HG03159 (cell line): Measurements from ENCODE around the gene EPB41L1.

Source experiments
- ATAC-seq: cut with Tn5 transposase; IDR thresholded peaks from one replicate; pipeline ENCODE4 v1.9.1; 2021; ENCODE audit warnings: mild to moderate bottlenecking, moderate library complexity; ENCODE audit not compliant: unreplicated experiment

Gene EPB41L1

DNA sequence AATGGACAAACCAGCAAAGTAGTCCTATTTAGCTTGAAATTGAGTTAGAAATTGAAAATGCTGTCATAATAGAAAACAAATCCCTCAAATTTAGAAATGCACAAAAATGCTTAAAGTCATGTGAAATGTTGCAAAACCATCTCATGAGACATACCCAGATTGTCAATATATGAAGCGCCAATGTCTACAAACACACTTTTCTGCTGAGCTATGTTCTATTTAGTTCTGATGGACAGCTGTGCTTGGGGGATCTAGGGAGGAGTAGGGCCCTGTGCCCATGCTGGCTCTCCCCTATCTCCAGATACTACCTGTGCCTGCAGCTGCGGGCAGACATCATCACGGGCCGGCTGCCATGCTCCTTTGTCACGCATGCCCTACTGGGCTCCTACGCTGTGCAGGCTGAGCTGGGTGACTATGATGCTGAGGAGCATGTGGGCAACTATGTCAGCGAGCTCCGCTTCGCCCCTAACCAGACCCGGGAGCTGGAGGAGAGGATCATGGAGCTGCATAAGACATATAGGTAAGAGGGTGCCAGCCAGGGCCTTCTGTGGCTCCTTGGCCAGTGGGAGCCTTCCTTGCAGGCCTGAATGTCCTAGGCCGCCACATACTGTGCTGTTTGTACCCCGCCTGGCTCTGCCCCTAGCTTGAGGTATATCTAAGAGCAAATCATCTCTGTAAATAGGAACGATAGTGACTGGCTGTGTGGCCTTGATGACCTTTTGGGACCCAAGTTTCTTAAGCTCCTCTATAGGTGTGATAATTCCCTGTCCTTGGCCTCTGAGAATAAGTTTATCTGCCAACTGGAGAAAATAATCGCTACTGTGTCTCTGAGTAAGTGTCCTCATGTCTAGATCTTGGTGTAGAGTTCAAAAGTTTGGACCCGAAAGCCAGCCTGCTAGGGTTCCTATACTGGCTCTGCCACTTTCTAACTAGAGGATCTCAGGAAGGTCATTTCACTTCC lies 30.6 kb downstream of the EPB41L1 start:
- ATAC-seq = no peak

DNA sequence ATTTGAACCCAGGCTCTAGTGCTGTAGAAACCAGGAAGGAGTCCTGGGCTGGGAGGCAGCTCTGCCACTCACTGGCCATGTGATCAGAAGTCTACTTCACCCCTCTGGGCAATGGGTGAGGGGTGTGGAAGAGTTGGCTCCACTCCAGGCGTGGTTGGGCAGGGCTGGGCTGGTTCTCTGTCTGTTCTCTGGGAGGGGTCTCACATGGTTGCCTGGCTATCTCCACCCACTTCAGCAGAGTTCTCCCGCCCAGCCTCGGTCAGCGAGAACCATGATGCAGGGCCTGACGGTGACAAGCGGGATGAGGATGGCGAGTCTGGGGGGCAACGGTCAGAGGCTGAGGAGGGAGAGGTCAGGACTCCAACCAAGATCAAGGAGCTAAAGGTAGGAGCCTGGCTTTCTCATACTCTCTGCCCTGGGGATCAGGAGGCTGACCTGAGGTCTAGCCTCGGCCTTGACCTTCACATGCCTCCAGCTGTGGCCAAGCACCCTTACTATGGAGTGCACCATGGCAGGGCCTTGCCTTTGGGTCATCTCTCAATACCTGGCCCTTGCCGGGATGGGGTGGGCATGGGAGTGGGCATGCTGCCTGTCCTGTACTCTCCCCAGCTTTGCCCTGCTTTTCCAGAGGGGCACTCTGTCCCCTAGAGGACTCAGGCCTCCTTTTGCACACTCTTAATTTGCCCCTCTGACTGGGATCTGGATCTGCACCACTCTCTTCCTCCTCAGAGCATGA lies 39.6 kb downstream of the EPB41L1 start:
- ATAC-seq = no peak

DNA sequence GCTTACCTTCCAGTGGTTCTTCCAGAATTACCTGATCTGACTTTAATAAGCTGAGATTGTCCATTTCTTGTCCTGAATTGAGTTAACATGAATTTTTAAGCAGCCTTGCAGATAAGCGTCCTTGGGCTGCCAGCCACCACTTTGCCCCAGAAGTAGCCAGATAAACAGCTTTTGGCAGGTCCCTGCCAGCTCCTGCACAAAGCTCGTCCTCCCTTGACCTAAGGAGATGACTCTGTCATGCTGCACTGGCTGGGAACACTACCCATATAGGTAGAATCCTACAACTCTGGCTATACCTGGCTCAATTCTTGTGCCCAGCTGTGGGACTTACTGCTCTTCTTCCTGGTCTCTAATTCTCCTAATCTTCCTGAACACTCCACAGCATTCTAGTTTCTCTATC lies 42.1 kb downstream of the EPB41L1 start:
- no peak for ATAC-seq

DNA sequence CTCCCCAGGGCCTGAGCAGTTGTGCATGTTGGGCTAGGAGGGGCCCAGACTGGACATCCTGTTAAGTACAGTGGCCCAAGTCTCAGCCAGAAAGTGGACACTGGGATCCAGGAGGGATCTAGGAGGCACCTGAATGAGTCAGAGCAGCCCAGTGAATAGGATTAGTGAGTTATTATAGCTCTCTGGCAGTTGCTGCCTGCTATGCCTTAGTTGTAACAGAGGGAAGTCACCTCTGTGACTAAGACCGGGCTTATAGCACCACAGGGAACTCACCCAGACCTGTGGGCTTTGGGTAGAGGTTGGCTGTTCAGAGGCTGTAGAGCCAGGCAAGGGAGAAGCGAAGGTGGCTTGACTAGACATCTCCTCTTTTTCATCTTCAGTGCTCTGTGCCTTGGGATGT lies 42.7 kb downstream of the EPB41L1 start:
- no peak for ATAC-seq

DNA sequence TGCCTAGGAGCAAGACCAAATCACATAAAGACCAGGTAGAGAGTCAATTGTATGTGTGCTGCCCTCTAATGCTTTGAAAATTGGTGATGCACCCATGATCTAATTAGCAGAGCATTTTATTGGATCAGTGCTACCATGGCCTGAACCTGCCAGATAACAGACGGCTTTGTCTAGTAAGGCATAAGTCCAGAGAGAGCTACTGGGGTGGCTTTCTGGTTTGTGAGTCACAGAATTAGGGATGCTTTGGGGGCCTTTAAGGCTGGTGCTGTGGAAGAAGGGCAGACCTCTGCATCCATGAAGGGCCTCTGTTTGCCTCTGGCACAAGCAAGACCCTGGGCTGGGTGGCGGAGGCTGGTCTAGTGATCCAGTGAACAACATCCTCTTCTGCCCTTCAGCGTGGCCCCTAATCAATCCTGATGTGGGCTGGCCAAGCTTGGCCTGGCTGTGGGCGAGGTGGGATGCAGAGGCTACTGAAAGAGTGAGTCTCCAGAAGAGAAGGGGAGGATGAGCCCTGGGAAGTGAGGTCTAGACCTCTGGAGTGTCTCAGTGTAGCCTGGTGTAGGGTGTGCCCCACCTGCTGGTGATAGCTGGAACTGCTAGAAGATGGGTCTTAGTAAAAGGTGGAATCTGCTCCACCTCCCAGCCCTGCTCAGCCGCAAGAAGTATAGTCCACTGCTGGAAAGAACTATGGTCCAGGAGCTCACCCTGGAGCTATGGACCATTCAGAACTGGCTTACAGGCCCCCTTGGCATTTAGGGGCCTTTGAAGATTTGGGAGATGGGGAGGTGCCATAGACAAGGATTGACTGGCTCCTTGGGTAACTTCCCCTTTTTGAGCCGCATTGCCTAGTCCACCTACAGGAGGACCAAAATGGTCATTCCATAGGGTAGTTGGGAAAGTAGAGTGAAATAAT lies 45.1 kb downstream of the EPB41L1 start:
- no peak for ATAC-seq

DNA sequence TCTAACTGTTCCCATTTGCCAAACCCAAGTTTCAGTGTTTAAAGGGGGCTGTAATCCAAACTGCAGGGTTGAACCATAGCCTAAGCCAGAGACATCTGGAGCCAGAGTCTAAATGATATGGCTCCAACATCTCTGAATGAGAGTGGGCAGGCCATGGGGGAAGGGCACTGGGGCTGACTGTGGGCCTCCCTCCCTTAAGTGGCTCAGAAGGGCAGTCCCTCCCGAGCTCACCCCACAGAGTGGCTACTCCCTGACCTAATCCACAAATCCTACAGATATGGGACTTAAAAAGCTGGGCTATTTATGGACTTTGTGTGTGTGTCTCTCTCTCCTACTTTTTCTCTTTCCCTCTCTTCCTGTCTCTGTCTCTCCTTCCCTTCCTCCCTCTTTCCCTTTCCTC lies 45.9 kb downstream of the EPB41L1 start:
- ATAC-seq = no peak

DNA sequence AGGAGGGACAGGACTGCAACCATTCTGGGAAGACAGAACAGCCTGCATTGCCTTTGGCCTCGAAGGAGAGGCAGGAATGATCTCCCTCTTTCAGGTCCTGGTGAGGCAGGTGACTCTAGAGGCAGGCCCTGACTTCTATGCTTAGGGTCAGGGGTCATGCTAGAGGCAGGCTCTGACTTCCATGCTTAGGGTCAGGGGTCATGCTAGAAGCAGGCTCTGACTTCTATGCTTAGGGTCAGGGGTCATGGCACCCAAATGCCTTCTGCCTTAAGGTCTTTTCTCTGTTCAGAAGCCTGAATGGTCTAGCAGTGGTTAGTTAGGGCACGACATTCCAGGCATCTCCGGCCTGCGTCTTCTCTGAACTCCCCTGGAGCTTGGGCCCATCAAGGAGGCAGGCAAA lies 46.7 kb downstream of the EPB41L1 start:
- ATAC-seq = no peak

DNA sequence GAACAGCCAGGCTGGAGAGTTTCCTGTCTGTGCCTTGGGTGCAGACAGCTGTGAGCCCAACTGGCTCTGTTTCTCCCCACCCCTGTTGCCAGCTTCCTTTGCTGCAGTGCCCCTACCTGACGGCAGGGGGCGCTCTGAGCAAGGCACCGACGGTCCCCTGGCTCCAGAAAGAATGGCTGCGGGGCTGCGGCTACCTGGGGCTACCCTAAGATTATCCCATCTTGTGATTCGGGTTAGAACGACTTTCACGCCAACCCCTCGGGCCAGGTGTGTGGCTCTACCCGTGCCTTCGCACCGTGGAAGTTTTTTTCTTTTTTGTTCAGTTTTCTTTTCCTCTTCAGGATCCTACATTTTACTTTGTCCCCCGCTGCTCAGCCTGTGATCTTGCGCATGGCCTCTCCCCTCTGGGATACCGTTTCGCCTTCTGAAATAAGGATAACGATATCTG lies 48.4 kb downstream of the EPB41L1 start:
- no peak for ATAC-seq

DNA sequence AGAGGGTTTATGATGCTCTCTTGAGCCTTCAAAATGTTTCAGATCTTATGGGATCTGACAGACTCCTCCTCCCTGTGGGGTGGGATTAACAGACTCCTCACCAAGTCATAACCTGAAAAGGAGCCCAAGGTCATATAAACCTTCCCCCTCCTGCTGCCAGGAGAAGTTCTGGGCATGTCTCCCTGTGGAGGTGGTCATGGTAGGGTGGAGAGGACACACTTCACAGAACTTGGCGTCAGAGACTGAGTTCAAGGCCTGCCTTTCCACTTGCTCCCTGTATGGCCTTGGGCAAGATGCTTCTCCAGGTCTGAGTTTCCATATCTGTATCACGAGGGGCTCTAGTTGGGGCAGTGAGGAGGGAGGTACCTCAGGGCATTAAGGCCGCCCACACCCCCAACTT lies 49.3 kb downstream of the EPB41L1 start:
- no peak for ATAC-seq

DNA sequence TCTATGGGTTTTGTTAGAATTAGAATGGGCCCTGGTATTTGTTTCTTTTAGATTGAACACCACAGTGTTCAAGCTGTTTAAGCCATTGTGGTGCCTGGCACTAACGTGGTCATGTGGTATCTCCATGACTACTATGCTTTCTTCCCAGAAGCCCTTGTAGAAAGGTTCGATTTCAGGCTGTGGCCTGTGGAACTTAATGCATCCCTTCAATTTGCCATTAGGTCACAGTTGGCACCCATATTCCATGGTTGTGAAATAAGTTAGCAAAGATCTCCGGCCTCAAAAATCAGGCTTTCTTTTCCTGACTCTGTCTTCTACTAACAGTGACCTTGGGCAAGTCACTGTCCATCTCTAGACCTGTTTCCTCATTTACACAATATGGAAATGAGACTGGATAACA lies 50.5 kb downstream of the EPB41L1 start:
- ATAC-seq = no peak

DNA sequence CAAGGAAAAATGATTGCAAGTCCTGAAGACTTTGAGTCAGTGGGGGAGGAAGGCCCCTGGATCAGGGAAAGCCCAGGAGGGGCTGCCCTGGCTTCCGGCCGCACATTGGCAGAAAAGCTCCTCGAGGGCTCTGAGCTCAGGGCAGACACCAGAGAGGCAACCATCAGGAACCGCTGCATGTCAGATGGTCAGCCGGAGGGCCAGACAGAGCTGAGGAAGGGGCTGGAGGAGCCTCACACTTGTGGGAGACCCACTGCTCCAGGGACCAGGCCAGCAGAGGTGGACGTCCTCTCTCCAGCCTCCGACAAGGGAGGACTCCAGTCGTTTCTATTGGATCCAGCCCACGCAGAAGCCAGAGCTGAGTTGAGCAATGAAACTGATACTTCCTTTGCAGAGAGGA lies 51.5 kb downstream of the EPB41L1 start:
- no peak for ATAC-seq

DNA sequence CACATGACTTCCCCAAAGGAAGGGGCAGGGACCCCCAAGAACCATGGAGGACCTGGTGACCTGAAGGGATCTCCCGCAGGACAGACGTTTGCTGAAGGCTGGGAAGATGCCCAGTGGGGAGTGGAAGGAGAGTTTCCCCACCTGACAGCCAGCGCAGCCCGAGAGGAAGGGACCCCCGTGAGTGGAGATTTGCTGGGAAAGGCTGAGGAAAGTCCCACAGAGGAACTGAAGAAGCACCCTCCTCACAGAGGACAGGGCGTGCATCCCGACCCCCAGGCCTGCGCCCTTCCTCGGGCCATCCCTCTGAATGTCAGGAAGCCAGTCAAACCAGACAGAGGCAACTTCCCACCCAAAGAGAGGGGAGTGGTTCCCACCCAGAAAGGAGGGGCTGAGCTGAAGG lies 52.1 kb downstream of the EPB41L1 start:
- no peak for ATAC-seq

DNA sequence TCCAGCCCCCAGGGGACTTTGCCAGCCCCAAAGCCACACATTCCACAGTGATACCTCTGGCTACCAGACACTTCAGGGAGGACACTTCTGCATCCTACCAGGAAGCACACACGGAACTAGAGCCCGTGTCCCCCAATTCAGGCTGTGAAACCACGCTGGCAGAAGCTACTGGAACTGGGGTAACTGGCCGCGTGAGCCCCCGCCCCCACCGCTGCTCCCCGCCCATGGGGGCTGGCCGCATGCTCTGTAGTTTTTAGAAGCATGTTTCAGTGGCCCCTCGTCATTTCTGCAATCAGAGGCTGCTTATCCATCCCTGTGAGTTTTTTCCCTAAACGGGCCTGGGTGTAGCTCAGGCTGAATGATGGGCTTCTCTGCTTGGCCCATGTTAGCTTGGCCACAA lies 53.1 kb downstream of the EPB41L1 start:
- ATAC-seq = no peak

DNA sequence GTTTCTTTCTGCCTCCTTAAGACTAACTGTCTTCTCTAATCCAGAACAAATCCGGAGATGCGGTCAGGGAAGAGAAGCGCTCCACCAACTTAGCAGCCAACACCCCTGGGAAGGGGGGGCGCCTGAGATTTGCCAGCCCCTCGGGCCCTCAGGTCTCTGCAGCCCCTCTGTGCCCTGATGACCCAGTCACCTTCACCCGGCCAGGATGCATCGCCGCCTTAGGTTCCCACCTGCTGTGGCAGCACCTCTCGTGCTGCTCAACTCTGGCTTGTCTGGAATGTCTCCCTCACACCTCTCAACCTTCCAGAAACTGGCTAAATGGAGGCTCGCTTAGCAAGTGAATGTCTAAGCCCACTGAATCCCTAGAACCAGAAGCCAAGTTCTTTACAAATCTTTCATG lies 53.7 kb downstream of the EPB41L1 start:
- no peak for ATAC-seq

DNA sequence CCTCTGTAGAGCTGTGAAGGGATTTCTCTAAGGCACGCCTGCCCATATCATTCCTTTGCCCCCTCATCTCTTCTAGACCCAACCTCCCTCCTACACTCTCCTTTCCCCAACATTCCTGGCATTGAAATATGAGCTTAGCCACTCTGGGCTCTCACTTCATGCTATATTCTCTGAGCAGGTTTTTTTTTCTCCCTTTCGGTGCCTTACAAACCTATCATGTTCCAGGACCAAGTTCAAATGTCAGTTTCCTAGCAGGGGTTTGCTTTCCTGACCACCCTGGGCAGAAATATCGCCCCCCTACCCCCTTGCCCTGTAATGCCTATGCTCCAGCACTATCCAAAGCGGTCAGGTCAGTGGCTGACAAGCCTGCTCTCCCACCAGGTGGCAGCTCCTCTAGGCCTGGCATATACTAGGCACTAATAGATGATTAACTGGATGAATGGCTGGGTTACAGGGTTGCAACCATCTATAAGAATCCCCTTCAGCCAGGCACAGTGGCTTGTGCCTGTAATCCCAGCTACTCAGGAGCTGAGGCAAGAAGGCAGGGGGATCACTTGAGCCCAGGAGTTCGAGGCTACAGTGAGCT lies 56.0 kb downstream of the EPB41L1 start:
- ATAC-seq = no peak

DNA sequence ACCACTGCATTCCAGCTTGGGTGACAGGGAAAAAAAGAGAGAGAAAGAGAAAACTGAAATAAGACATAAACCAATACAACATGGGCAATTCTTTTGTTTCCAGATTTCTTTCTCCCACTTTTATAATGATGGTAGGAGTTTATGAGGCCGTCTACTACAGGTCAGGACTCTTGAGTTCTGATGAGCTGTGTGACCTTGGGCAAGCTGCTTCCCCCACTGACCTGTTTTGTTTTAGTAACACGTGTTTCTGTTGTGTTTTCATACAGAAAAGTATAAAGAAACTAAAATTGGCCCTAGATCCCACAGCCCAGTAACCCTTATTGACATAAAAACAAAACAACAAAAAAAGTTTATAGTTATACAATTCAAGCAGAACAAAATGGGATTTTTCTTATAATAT lies 58.8 kb downstream of the EPB41L1 start:
- ATAC-seq = no peak

DNA sequence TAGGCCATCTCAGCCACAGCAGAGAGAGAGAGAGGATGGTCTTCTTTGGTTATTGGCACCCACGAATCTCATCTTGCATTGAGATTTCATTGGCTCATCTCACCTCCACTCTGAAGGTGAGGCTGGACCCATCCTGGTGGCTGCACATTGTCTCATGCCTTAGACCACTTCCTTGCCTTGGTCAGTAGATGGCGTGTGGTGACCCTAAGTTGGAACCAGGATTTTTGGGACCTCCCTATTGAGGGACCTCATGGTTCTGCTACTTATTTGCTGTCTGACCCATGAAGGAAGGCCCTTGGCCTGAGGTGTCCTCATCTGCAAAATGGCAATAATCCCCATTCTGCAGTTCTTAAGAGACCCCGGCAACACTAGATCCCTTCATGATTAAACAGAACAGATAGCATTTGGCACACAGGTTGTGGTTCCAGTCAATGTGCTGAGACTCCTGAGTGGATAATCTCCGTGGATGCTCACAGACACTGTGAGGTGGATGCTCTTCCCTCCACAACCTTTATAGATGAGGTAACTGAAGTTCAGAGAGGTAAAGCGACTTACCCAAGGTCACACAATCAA lies 60.2 kb downstream of the EPB41L1 start:
- no peak for ATAC-seq

DNA sequence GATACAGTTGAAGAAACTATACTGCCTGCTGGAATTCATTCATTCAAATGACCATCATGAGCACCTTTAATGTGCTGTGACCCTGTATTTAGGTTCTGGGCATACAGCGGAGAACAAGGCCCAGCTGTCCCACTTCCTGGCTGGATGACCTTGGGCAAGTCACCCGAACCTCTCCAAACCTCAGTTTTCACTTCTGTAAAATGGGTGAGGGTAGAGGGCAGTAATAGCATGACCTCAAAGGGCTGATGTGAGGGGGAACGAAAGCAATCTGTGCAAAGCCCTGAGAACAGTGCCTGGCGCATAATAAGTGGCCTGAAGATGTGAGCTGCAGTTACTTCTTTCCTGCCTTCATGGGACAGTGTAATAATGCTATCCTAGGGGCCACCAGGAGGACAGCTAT lies 61.2 kb downstream of the EPB41L1 start:
- no peak for ATAC-seq

DNA sequence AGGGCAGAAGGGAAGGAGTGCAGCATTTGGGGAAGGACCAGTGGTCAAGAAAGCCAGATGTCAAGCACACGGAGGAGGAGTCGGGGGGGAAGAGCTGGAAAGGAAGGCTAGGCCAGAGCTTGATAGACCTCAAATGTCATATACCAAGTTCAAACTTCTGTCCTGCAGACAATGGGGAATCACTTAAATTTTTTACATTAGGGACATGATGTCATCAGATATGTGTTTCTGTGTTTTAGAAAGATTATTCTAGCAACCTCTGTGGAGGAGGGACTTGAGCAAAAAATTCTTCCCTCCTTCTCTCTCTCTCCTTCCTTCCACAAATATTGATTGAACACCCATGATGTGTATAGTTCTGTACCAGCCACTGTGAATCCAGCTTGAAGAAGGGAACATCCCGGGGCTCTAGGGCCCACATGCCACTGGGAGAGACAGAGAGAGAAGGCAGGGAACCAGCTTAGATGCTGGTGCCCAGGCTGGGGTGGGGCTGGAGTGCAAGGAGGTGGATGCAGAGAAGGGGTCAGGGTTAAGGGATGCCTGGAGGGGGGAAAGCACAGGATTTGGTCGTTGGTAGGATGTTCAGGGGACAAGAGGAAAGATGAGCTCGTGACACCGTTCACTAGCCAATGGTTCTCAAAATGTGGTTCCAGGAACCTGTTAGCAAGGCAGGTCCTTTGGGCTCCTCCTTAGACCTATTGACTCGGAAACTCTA lies 61.9 kb downstream of the EPB41L1 start:
- ATAC-seq = no peak

DNA sequence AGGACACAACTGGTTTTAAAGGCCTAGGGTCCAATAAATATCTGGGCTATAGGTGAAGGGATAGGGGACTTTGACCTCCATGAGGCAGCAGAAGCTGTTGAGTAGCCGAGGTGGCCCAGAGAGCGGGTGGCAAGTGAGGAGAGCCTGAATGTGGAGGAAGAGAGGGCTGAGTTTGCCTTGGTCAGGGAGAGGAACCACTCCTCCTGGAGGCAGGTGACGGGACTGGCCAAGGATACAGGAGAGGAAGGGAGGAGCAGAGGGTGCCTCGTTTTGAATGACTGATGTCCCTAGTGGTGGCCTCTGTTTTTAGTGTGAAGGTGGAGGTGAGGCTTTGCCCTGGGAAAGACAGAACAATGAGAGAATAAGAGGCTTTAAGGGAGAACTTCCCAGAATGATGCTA lies 62.7 kb downstream of the EPB41L1 start:
- no peak for ATAC-seq
